HG03135 (cell line): ENCODE results near the gene RNF224.

Experiments used
- ATAC-seq: cut with Tn5 transposase; IDR thresholded peaks from one replicate; pipeline ENCODE4 v1.9.1; 2021; ENCODE audit warnings: mild to moderate bottlenecking, moderate library complexity; ENCODE audit not compliant: unreplicated experiment

The RNF224 gene

DNA sequence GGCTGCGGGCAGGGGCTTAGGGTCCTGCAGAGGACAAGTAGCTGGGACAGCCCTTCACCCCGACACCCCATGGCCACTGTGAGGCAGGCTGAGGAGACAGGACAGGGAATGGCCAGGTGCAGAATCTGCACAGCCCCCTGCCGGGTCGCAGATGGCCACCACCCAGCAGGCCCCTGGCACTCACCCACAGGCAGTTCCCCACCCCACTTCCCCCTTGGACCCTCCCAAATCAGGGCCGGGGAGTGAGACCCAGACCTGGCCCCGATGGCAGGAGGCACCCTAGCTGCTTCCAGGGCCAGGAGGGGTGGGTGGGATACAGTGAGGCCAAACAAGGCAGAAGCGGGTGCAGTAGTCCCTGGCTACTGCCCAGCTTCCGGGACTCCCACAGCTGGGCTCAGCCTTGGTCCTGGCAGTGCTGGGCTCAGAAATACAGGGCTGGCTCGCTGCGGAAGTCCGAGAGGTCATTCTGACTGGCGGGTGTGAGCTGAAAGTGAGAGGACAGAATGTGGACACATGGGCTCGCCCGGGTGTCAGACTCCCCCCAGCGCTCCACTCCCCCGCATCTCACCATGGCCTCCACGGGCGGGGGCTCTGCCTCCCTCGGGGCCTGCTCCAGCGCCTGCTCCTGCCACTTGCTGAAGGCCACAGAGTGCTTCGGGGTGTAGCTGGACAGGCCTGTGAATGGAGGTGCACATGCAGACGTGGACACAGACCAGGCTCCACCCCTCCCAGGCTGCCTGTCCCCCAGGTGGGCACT is 35.4 kb upstream of the RNF224 start:
- ATAC-seq: no peak

DNA sequence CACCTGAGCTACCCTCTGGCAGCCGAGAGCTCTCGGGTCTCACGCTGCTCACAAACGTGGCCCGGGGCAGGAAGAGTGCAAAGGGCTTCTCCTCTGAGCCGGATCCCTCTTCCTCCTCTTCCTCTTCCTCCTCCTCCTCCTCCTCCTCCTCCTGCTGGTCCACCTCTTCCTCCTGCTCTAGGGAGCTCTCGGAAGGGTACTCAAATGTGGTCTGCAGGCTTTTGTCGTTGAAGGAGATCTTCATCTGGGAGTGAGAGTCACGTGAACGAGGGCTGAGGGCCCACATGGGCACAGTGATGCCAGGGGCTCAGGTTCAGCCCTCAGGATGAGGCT is 34.9 kb upstream of the RNF224 start:
- ATAC-seq: no peak

GRCh38 chr9:137192859-137193258 is 34.4 kb upstream of the RNF224 start:
- ATAC-seq: no peak

GRCh38 chr9:137193771-137194170 is 33.5 kb upstream of the RNF224 start:
- ATAC-seq: no peak

GRCh38 chr9:137194388-137194787 is 32.9 kb upstream of the RNF224 start:
- ATAC-seq: no peak

DNA sequence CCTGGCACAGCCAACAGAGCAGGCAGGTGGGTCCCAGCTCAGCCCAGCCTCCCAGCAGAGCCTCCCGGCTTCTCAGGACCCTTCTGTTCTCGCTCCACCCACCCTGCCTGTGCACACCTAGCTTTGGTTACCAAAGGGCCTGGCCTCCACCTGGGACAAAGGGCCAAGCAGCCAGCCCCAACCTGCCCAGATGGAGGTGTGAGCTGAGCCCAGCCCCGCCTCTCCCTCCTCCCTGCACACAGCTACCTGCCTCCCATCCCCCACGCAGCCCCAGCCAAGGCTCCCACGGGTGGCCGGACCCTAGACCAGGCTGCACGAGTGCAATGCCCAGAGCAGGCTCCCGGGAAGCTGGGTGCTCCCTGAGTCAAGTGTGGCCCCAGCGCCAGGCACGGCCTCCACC is 32.4 kb upstream of the RNF224 start:
- ATAC-seq: no peak

DNA sequence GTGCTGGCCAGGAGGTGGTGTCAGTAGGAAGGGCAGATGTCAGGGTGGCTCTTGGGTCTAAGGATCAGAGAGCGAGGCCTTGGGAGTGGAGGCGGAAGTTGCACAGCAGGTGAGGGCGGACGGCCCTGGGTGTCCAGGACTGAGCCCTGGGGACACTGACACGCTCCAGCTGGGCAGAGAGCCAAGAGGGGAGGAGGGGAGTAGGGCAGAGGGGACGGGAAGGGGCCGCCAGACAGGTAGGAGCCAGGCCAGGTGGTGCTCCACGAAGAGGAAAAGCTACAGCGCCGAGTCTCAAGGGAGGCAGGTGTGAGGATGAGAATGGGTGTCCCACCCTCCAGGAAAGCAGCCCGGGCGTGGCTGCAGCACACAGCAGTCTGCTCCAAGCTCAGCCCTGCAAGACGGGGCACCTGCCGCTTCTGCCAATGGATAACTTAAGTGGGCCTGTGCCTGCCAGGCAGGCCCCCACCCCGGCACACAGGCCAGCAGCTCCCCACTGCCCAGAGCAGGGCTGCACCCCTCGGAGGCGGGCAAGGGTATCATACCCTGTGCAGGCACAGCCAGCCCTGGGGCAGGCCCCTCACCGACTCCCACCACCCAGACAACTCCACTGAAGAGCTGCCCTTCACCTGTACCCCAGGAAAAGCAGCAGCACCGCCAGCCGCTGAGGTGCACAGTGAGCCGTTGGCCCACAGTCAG is 31.6 kb upstream of the RNF224 start:
- no peak for ATAC-seq

DNA sequence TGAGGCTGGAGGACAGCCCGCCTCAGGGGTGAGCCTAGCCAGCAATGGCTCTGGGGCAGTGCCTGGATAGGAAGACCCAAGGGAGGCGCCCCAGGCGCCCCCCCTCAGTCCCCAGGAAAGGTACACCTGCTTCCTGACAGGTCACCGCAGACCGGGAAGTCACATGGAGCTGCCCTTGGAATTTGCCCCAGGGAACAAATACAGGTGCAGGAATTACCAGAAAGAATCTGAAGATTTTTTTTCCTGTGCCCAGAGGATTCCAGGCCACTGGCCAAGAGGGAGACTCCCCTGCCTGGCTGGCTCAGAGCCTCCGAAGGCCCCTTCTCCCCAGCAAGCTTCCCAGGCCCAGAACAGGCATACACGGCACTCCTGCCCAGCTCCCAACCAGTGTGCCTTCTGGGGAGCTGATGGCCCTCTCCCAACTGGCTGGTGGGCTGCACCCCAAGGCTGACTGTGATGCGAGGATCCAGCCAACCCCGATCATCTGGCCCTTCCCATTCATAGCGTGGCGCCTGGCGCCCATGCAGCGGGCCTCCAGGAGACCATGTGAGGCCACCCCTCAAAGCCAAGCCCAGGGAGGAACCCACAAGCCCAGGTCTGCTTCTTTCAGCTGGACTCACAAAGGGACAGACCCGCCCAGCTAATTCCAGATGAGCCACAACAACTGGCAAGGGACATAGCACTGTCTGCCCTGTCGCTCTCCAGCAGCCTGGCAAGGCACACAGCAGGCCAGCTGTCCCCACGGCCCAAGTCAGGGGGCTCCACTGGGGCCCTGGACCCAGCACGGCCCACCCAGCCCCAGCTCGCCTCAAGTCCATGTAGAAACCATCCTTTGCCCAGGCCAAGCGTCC is 29.0 kb upstream of the RNF224 start:
- no peak for ATAC-seq

DNA sequence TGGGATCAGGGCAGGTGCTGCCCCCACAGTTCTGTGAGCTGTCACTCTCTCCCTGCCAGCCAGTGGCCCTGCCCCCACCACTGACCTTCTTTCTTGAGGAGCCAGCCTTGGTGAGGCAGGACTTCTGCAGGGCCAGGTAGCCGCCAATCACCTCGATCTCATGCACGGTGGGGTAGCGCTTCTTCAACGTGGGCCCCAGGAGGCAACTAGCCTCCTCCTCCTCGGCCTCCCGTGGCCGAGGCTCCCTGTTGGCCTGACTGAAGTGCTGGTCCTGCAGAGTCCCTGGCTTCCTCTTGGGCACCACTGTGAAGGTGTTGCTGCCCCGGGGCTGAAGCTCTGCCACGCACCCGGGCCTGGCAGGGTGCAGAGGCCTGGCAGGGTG is 28.4 kb upstream of the RNF224 start:
- ATAC-seq: no peak

- ATAC-seq: no peak
Measured at GRCh38 chr9:137199411-137200121, 27.7 kb upstream of the RNF224 start.

- ATAC-seq: peak; percentile 84
Measured at GRCh38 chr9:137200311-137201204, 26.7 kb upstream of the RNF224 start, which contains the start of gene TPRN. Gene TPRN (minus strand): TSS chr9:137200741. CDS start chr9:137200711, 30 bp downstream.

GRCh38 chr9:137201205-137201868 is 26.0 kb upstream of the RNF224 start:
- no peak for ATAC-seq

- ATAC-seq: no peak
Measured at GRCh38 chr9:137202966-137203365, 24.3 kb upstream of the RNF224 start.

DNA sequence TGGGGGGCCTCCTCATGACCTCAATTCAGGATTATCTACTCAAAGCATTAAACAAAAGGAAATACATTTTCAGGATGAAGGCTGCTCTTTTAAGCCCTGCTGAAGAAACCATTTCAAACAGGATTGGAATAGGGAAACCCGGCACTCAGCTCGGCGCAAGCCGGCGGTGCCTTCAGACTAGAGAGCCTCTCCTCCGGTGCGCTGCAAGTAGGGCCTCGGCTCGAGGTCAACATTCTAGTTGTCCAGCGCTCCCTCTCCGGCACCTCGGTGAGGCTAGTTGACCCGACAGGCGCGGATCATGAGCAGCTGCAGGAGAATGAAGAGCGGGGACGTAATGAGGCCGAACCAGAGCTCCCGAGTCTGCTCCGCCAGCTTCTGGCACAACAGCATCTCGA is 22.6 kb upstream of the RNF224 start:
- no peak for ATAC-seq

- ATAC-seq: peak; percentile 40
Measured at GRCh38 chr9:137205126-137206069, 21.9 kb upstream of the RNF224 start, which contains the start of the genes NDOR1 and TMEM203. Gene NDOR1 (plus strand): TSS chr9:137205700. CDS start chr9:137205778, 78 bp downstream. Gene TMEM203 (minus strand): TSS chr9:137205648. CDS start chr9:137205414, 234 bp downstream.

DNA sequence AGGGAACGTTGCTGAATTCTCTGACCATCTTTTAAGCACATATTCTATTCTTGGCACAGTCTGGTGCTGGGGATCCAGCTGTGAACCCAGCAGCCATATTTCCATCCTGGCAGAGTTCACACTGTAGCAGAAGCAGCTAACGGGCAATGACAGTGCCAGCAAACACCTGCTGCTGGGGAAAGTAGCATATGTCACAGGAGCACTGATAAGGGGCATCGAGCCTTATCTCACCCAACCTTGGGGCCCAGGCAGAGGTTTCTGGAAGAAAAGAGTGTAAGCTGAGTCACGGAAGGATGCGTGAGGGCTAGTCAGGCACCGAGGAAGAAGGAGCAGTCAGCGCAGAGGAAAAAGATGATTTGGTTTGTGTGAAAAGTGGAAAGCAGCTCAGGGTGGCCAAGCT is 20.7 kb upstream of the RNF224 start:
- ATAC-seq: no peak

DNA sequence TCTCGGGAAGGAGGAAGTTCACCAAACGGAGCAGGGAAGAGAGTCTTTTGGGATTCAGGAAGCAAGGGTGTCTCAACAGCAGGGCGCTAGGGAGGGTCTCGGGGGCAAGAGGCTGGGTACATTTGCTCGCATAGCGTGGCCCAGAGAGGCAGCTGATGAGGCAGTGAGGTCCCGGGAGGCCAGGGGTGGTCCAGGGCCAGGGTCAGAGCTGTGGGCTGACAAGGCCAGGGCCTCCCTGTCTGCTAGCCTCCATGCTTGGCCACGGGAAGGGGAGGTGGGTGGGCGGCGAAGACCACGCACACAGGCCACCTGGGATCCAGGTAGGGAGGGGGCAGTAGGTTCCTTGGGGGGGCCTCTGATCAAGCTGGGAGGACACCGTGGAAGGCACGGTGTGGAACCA is 15.8 kb upstream of the RNF224 start:
- no peak for ATAC-seq

DNA sequence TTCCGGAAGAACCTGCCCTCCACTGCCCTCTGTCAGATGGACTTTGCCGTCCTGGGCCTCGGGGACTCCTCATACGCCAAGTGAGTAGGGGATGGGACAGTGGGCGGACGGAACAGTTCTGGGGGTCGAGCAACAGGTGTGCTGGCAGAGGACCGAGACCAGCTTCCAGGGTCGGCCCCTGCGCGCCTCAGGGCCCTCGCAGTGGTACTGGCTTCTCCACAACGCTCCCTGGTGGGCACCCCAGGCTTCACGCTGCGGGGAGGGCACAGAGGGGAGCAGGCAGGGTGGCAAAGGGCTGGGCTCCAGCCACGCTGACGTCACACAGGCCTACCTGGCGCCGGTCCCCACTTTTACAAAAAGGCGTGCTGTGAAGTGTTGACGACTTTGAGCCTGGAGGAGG is 14.8 kb upstream of the RNF224 start:
- ATAC-seq: no peak
